Neural crest cell (in vitro differentiated cells): Measurements from ENCODE around the gene PRKN. TPM values are rescaled to one million over a fixed set of nuclear protein-coding genes. Genes with fewer than 3 reads are reported as not detected.
A peak's percentile ranks its signal among the peaks of the same experiment; 100 is the strongest.

Source experiments
- DNase-seq: peaks from one replicate; pipeline ENCODE4 v3.0.0; 2021; ENCODE audit warnings: low read depth, mixed read lengths, low spot score
- H3K27ac Mint-ChIP-seq: one replicate; pipeline ENCODE4 v1.8.0; 2021; ENCODE audit warnings: mild to moderate bottlenecking, mixed read lengths; ENCODE audit not compliant: unreplicated experiment
- H3K27me3 Mint-ChIP-seq: 2 replicates; pipeline ENCODE4 v1.8.0; 2021; ENCODE audit warnings: low read depth, mild to moderate bottlenecking, mixed read lengths
- H3K36me3 Mint-ChIP-seq: 2 replicates; pipeline ENCODE4 v1.8.0; 2021; ENCODE audit warnings: low read depth, mild to moderate bottlenecking, mixed read lengths
- H3K4me1 Mint-ChIP-seq: 2 replicates; pipeline ENCODE4 v1.8.0; 2021; ENCODE audit warnings: mixed read lengths
- H3K4me3 Mint-ChIP-seq: one replicate; pipeline ENCODE4 v1.8.0; 2021; ENCODE audit warnings: mild to moderate bottlenecking, mixed read lengths
- H3K9me3 Mint-ChIP-seq: 2 replicates; pipeline ENCODE4 v1.8.0; 2021; ENCODE audit warnings: mixed read lengths
- CTCF ChIP-seq: fragments of 200-600 bp; sonication (generic); conservative IDR thresholded peaks from 2 replicates; pipeline ENCODE4 v1.5.0; 2021; ENCODE audit warnings: antibody characterized with exemption, mild to moderate bottlenecking
- total RNA-seq: library from RNA; stranded (reverse); gene quantifications from 2 replicates; pipeline ENCODE4 v1.2.1, GENCODE V29; 2021

Gene PRKN
- total RNA-seq, 1 donor from 2014 or later, result 3.2 TPM

DNA sequence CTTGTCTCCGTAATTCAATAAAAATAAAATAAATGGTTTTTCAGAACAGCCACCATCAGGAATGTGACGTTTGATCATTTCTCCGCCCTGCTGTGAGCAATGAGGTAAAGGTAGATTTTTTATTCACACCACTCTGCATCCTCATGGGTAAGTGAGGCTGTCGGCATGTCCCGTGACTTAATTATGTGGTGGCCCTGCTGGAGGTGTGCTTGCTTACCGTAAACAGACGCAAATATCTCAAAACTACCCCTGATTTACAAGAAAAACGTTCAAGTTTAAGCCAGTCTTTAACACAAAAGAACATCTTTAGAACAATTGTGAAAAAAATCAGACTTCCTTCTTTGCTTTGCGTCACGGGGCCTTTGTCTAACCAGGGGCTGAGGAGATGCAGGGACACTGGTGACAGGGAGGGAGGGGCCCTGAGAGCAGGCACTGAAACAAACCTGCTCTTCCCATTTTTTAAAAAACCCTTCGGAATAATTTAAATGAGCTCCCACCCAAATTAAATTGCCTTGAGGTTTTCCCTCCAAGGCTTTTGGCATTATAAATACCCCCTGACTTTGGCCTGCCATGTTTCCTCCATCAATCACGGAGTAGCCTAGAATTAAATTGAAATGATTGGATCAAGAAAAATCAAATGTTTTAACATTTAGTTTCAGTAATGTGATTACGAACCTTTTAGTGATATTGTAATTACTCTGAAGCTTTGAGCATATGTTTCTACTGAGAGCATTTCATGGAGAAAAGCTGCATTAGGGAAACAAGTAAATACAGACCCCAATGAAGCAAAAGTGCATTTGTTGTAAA is 13.4 kb downstream of the PRKN start:
- H3K4me1 Mint-ChIP-seq, result peaks cover 11% of the 10 kb centered on the region

DNA sequence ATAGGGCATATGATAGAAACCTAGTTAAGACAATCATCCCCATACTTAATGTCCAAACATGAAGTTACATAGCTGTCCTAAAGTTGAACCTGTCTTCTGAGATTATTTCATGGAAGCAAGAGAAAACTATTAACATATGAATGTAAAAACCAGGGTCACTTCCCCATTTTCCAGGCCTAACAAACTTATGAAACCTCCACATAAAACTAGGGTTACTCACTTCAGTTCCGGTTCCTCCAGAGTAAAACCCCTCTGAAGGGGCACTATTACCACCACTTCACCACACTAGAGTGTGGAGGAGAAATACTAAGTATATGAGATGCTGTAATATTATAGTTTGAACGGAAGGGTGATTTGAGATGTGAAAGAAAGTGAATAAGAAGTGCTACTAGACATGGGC is 14.9 kb downstream of the PRKN start:
- no peak overlapping the region for H3K27ac Mint-ChIP-seq
- peaks cover 2% of the 10 kb centered on the region for H3K36me3 Mint-ChIP-seq
- peaks cover 11% of the 10 kb centered on the region for H3K4me1 Mint-ChIP-seq
- no peak for TF ChIP-seq CTCF
- no peaks in the 10 kb centered on the region for H3K27me3 Mint-ChIP-seq
- H3K4me3 Mint-ChIP-seq, result no peak overlapping the region
- DNase-seq, result no peak
- peaks cover 7% of the 10 kb centered on the region for H3K9me3 Mint-ChIP-seq

More for the DNA sequence above, 13.4 kb downstream of the PRKN start:
- H3K9me3 Mint-ChIP-seq, result peaks cover 7% of the 10 kb centered on the region
- DNase-seq, result no peak
- H3K27ac Mint-ChIP-seq, result peak overlapping the region; percentile 8
- H3K4me3 Mint-ChIP-seq, result no peak overlapping the region
- H3K36me3 Mint-ChIP-seq, result peaks cover 2% of the 10 kb centered on the region
- TF ChIP-seq CTCF, result no peak
- H3K27me3 Mint-ChIP-seq, result no peaks in the 10 kb centered on the region

GRCh38 chr6:162711376-162711775 is 16.2 kb downstream of the PRKN start:
- no peak overlapping the region for H3K4me3 Mint-ChIP-seq

GRCh38 chr6:162710936-162711335 is 16.6 kb downstream of the PRKN start:
- H3K4me3 Mint-ChIP-seq, result no peak overlapping the region
- no peaks in the 10 kb centered on the region for H3K27me3 Mint-ChIP-seq
- H3K27ac Mint-ChIP-seq, result no peak overlapping the region
- no peak for TF ChIP-seq CTCF
- DNase-seq, result no peak
- H3K36me3 Mint-ChIP-seq, result no peaks in the 10 kb centered on the region
- H3K4me1 Mint-ChIP-seq, result peaks cover 11% of the 10 kb centered on the region
- peaks cover 4% of the 10 kb centered on the region for H3K9me3 Mint-ChIP-seq

More at GRCh38 chr6:162711376-162711775, 16.2 kb downstream of the PRKN start:
- no peak for DNase-seq
- H3K4me1 Mint-ChIP-seq, result peaks cover 11% of the 10 kb centered on the region
- no peaks in the 10 kb centered on the region for H3K36me3 Mint-ChIP-seq
- H3K27ac Mint-ChIP-seq, result no peak overlapping the region
- no peaks in the 10 kb centered on the region for H3K27me3 Mint-ChIP-seq
- H3K9me3 Mint-ChIP-seq, result peaks cover 4% of the 10 kb centered on the region
- no peak for TF ChIP-seq CTCF

DNA sequence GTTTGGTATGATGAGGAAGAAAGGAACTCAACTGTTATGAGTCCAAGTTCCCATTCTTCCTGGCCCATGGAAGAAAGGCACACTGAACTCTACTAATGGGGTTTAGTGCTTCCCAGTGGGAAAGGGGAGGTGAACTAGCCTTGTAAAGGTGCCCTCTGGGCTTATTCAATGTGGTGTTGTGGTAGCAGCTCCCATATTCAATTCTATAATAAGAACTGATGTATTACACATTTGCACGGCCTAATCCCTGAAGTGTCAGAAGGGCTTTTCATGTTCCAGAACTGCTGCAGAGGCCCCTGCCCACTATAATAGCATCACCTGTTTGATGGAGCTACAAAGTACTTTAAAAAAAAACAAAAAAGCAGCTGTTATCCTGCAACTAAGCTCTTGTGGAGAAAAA is 17.1 kb downstream of the PRKN start:
- no peak overlapping the region for H3K27ac Mint-ChIP-seq
- no peaks in the 10 kb centered on the region for H3K36me3 Mint-ChIP-seq
- TF ChIP-seq CTCF, result no peak
- no peak overlapping the region for H3K4me3 Mint-ChIP-seq
- H3K4me1 Mint-ChIP-seq, result peaks cover 11% of the 10 kb centered on the region
- H3K27me3 Mint-ChIP-seq, result no peaks in the 10 kb centered on the region
- no peak for DNase-seq
- H3K9me3 Mint-ChIP-seq, result peaks cover 4% of the 10 kb centered on the region
